Right lobe of liver (tissue), 6 donors: ENCODE results near the gene PAX6. TPM values are rescaled to one million over a fixed set of nuclear protein-coding genes. Genes with fewer than 3 reads are reported as not detected.

ENCODE experiments used
- ATAC-seq, 4 donors: fragments of 200-7000 bp; cut with Tn5 transposase; one replicate each; pipeline ENCODE4 v1.9.1; 2020; ENCODE audit warnings: mild to moderate bottlenecking in 4 of 4, moderate library complexity in 4 of 4
- DNase-seq, 3 donors: peaks; one replicate each; pipeline ENCODE4 v3.0.0-alpha.2; 2020
- H3K27ac ChIP-seq, 3 donors: fragments of 200-600 bp; one replicate each; pipeline ENCODE4 v1.8.0; 2022
- H3K27me3 ChIP-seq, 2 donors: fragments of 200-600 bp; one replicate each; pipeline ENCODE4 v1.8.0; 2022
- H3K36me3 ChIP-seq, 4 donors: fragments of 200-600 bp; sonication (generic) in 1 of 4; one replicate each; pipeline versions ENCODE4 v1.5.1 to v1.8.0; 2017 to 2022; ENCODE audit warnings: control low read depth in 1 of 4
- H3K4me1 ChIP-seq, 4 donors: fragments of 200-600 bp; sonication (generic) in 1 of 4; one replicate each; pipeline versions ENCODE4 v1.5.1 to v1.8.0; 2017 to 2022; ENCODE audit warnings: control low read depth in 1 of 4
- H3K4me3 ChIP-seq, 3 donors: fragments of 200-600 bp; one replicate each; pipeline ENCODE4 v1.8.0; 2022
- H3K9me3 ChIP-seq, 4 donors: fragments of 200-600 bp; sonication (generic) in 1 of 4; one replicate each; pipeline versions ENCODE4 v1.5.1 to v1.8.0; 2017 to 2022; ENCODE audit warnings: control low read depth in 1 of 4
- CTCF ChIP-seq, 4 donors: fragments of 200-600 bp in 3 of 4; fragments of 450-650 bp in 1 of 4; IDR thresholded peaks; one replicate each; pipeline versions ENCODE4 v1.5.1 to v1.8.0; 2016 to 2022; ENCODE audit warnings: antibody characterized with exemption in 4 of 4, mild to moderate bottlenecking in 2 of 4
- POLR2A ChIP-seq: fragments of 450-650 bp; IDR thresholded peaks from one replicate; pipeline ENCODE4 v1.6.1; 2017; ENCODE audit warnings: antibody characterized with exemption, mild to moderate bottlenecking
- WGBS: methylation state at CpG from one replicate; pipeline ENCODE4 v1.1.6; 2018; ENCODE audit warnings: low coverage, low lambda C conversion rate; ENCODE audit not compliant: insufficient coverage; ENCODE audit errors: missing lambda C conversion rate; 5-methylcytosine and 5-hydroxymethylcytosine counted together
- intact Hi-C, 2 donors: fragments of 100-400 bp; cut with DNase I; formaldehyde crosslinking; loops; one replicate each; pipeline versions ENCODE4 v1.11.2 to v1.14.1; 2022
- total RNA-seq, 6 experiments: library from RNA; depleted of rRNA in 2 of 6; stranded (reverse); fragments of >200 nt in 2 of 6; fragmentation: NEBNext Ultra II Directional in 3 of 6; extraction: Animal tissue kit (Norgen Biotek cat#: 25700) in 3 of 6; gene quantifications; one replicate each; pipeline versions ENCODE4 v1.1.0 to v1.2.4, GENCODE V29; 2016 to 2023
- donor health status: DM: no; HTN: yes; CAD: no.
- donor health status: DM: no; HTN: no; CAD: no.
- donor health status: DM: no; HTN: no; CAD: no.
- donor health status: DM: no; HTN: yes; CAD: no.
- donor health status: DM: no; HTN: yes; CAD: no.

Gene PAX6
- total RNA-seq, 6 experiments from 2014 or later: not detected

GRCh38 chr11:31802000-31802551, 9.0 kb downstream of the PAX6 start:
- Histone ChIP-seq H3K27me3 (peaks cover 26 to 70% of the 10 kb centered on the region in 2 donors), H3K9me3 (no peaks in the 10 kb centered on the region), H3K4me3 (no peak overlapping the region), H3K27ac (no peak overlapping the region), H3K4me1 (peaks cover 0 to 20% (median 0%) of the 10 kb centered on the region in 4 donors), H3K36me3 (no peaks in the 10 kb centered on the region)
- TF ChIP-seq POLR2A: no peak
- no peak for TF ChIP-seq CTCF (IDR thresholded peaks at IDR 0.05)
- DNase-seq (no peak), ATAC-seq (no peak)
- intact Hi-C loops: no loop called here
- WGBS: 10% methylated on average over 6 of the region's 6 CpGs

GRCh38 chr11:31801298-31801702, 9.8 kb downstream of the PAX6 start:
- intact Hi-C loops: no loop called here
- Histone ChIP-seq H3K27ac (no peak overlapping the region), H3K27me3 (peaks cover 22 to 66% of the 10 kb centered on the region in 2 donors), H3K4me1 (peaks cover 0 to 20% (median 0%) of the 10 kb centered on the region in 4 donors), H3K36me3 (no peaks in the 10 kb centered on the region), H3K4me3 (no peak overlapping the region), H3K9me3 (no peaks in the 10 kb centered on the region)
- no peak for DNase-seq
- ATAC-seq: no peak
- TF ChIP-seq CTCF (IDR thresholded peaks at IDR 0.05) (no peak), POLR2A (no peak)
- 10% methylated on average over 9 of the region's 9 CpGs for WGBS

- ATAC-seq: no peak
- 7% methylated on average over 15 of the region's 23 CpGs for WGBS
- intact Hi-C loops: no loop called here
Measured at GRCh38 chr11:31800398-31801265, 10.5 kb downstream of the PAX6 start.

More at GRCh38 chr11:31800398-31801265, 10.5 kb downstream of the PAX6 start:
- H3K9me3 ChIP-seq: no peaks in the 10 kb centered on the region
- H3K27ac ChIP-seq: no peak overlapping the region
- peaks cover 22 to 60% of the 10 kb centered on the region in 2 donors for H3K27me3 ChIP-seq
- no peak for TF ChIP-seq CTCF (IDR thresholded peaks at IDR 0.05)
- TF ChIP-seq POLR2A: no peak
- peaks cover 0 to 20% (median 0%) of the 10 kb centered on the region in 4 donors for H3K4me1 ChIP-seq
- DNase-seq: no peak
- no peak overlapping the region for H3K4me3 ChIP-seq
- H3K36me3 ChIP-seq: no peaks in the 10 kb centered on the region
